Activated T-helper 2 cell treated with anti-CD3 and anti-CD28 coated beads, Interferon-gamma antibody, Interleukin-2, Interleukin-4, amounts not matched to agents 10 μg/mL and 5 μg/mL and 100 μg/mL, durations not matched to agents 14 hours and 24 hours and 36 hours (primary cell): Measurements from ENCODE around the gene C2. TPM values are rescaled to one million over a fixed set of nuclear protein-coding genes. Genes with fewer than 3 reads are reported as not detected.
A peak's percentile ranks its signal among the peaks of the same experiment; 100 is the strongest.
"Not testable (repeated sequence)": the region's sequence is repeated elsewhere in the genome, so short reads cannot be mapped to it uniquely, and the experiment has no call there.

Source experiments
- DNase-seq: peaks from one replicate; pipeline ENCODE4 v3.0.0; 2021; ENCODE audit warnings: low spot score
- H3K27ac Mint-ChIP-seq: one replicate; pipeline ENCODE4 v1.8.0; 2021; ENCODE audit warnings: mixed read lengths
- H3K27me3 Mint-ChIP-seq: one replicate; pipeline ENCODE4 v1.8.0; 2021; ENCODE audit warnings: low read depth, mixed read lengths
- H3K36me3 Mint-ChIP-seq: one replicate; pipeline ENCODE4 v1.8.0; 2021; ENCODE audit warnings: low read depth, mixed read lengths
- H3K4me1 Mint-ChIP-seq: one replicate; pipeline ENCODE4 v1.8.0; 2021; ENCODE audit warnings: low read depth, mixed read lengths
- H3K4me3 Mint-ChIP-seq: one replicate; pipeline ENCODE4 v1.8.0; 2021; ENCODE audit warnings: low read depth, mild to moderate bottlenecking, moderate library complexity, mixed read lengths
- H3K9me3 Mint-ChIP-seq: one replicate; pipeline ENCODE4 v1.8.0; 2021; ENCODE audit warnings: mixed read lengths
- intact Hi-C: fragments of 100-400 bp; cut with micrococcal nuclease; formaldehyde crosslinking; loops from one replicate; pipeline ENCODE4 v1.15.1; 2023
- total RNA-seq: library from RNA; stranded (reverse); gene quantifications from 2 replicates; pipeline ENCODE4 v1.2.3, GENCODE V29; 2022

C2 gene
- total RNA-seq, 1 donor from 2014 or later = 1.1 TPM

GRCh38 chr6:31901415-31901952 lies 26.0 kb upstream of the C2 start:
- Mint-ChIP-seq H3K4me3 (peak overlapping the region; percentile 66), H3K4me1 (peaks cover 22% of the 10 kb centered on the region), H3K36me3 (peaks cover 15% of the 10 kb centered on the region), H3K27ac (no peak overlapping the region), H3K9me3 (no peaks in the 10 kb centered on the region), H3K27me3 (no peaks in the 10 kb centered on the region)
- peak; percentile 39 for DNase-seq
- intact Hi-C loops = no loop called here

GRCh38 chr6:31901953-31902643 lies 25.4 kb upstream of the C2 start, which contains the start of gene ZBTB12:
Gene ZBTB12, minus strand, starts transcription at chr6:31902086. Its CDS starts 781 bp downstream, at chr6:31901305.
- Mint-ChIP-seq H3K27ac (peak within 1 kb of the TSS; percentile 85), H3K4me1 (peaks cover 21% of the 10 kb centered on the region)

GRCh38 chr6:31903957-31904356 lies 23.6 kb upstream of the C2 start:
- H3K9me3 Mint-ChIP-seq = no peaks in the 10 kb centered on the region
- intact Hi-C loops = no loop called here
- peaks cover 9% of the 10 kb centered on the region for H3K36me3 Mint-ChIP-seq
- no peak for DNase-seq
- H3K4me1 Mint-ChIP-seq = peaks cover 22% of the 10 kb centered on the region
- no peaks in the 10 kb centered on the region for H3K27me3 Mint-ChIP-seq
- no peak overlapping the region for H3K27ac Mint-ChIP-seq
- no peak overlapping the region for H3K4me3 Mint-ChIP-seq

More at GRCh38 chr6:31901953-31902643, 25.4 kb upstream of the C2 start, which contains the start of gene ZBTB12:
- H3K36me3 Mint-ChIP-seq = peaks cover 15% of the 10 kb centered on the region
- peak; percentile 85 for DNase-seq
- H3K9me3 Mint-ChIP-seq = no peaks in the 10 kb centered on the region
- intact Hi-C loops = no loop called here
- H3K4me3 Mint-ChIP-seq = peak within 1 kb of the TSS; percentile 75
- no peaks in the 10 kb centered on the region for H3K27me3 Mint-ChIP-seq

GRCh38 chr6:31905041-31905440 lies 22.5 kb upstream of the C2 start:
- no peaks in the 10 kb centered on the region for H3K27me3 Mint-ChIP-seq
- no peaks in the 10 kb centered on the region for H3K9me3 Mint-ChIP-seq
- H3K4me3 Mint-ChIP-seq = no peak overlapping the region
- peaks cover 16% of the 10 kb centered on the region for H3K4me1 Mint-ChIP-seq
- DNase-seq = no peak
- no peaks in the 10 kb centered on the region for H3K36me3 Mint-ChIP-seq
- intact Hi-C loops = no loop called here
- no peak overlapping the region for H3K27ac Mint-ChIP-seq

GRCh38 chr6:31906122-31906521 lies 21.4 kb upstream of the C2 start:
- no peaks in the 10 kb centered on the region for H3K27me3 Mint-ChIP-seq
- DNase-seq = no peak
- intact Hi-C loops = no loop called here
- H3K4me3 Mint-ChIP-seq = no peak overlapping the region
- peaks cover 20% of the 10 kb centered on the region for H3K4me1 Mint-ChIP-seq
- H3K27ac Mint-ChIP-seq = no peak overlapping the region
- H3K36me3 Mint-ChIP-seq = no peaks in the 10 kb centered on the region
- H3K9me3 Mint-ChIP-seq = no peaks in the 10 kb centered on the region

GRCh38 chr6:31906727-31907126 lies 20.8 kb upstream of the C2 start:
- not testable (repeated sequence) for H3K9me3 Mint-ChIP-seq, H3K27ac Mint-ChIP-seq

GRCh38 chr6:31907158-31907813 lies 20.2 kb upstream of the C2 start:
- Mint-ChIP-seq H3K27ac (no peak overlapping the region), H3K27me3 (no peaks in the 10 kb centered on the region), H3K4me1 (peaks cover 20% of the 10 kb centered on the region), H3K4me3 (no peak overlapping the region), H3K36me3 (no peaks in the 10 kb centered on the region), H3K9me3 (no peaks in the 10 kb centered on the region)
- no peak for DNase-seq
- intact Hi-C loops = no loop called here

More at GRCh38 chr6:31906727-31907126, 20.8 kb upstream of the C2 start:
- peaks cover 20% of the 10 kb centered on the region for H3K4me1 Mint-ChIP-seq
- H3K27me3 Mint-ChIP-seq, H3K36me3 Mint-ChIP-seq, H3K4me3 Mint-ChIP-seq, DNase-seq, intact Hi-C loops: not testable (repeated sequence)

- H3K4me1 Mint-ChIP-seq = peaks cover 14% of the 10 kb centered on the region
- H3K4me3 Mint-ChIP-seq, DNase-seq, H3K36me3 Mint-ChIP-seq, H3K9me3 Mint-ChIP-seq, H3K27ac Mint-ChIP-seq, H3K27me3 Mint-ChIP-seq, intact Hi-C loops: not testable (repeated sequence)
Observed at GRCh38 chr6:31908255-31908654, 19.3 kb upstream of the C2 start.

- no peaks in the 10 kb centered on the region for H3K36me3 Mint-ChIP-seq
- no peak overlapping the region for H3K4me3 Mint-ChIP-seq
- no peak for DNase-seq
- intact Hi-C loops = no loop called here
- no peaks in the 10 kb centered on the region for H3K9me3 Mint-ChIP-seq
- H3K27me3 Mint-ChIP-seq = no peaks in the 10 kb centered on the region
- peaks cover 14% of the 10 kb centered on the region for H3K4me1 Mint-ChIP-seq
- H3K27ac Mint-ChIP-seq = peak overlapping the region; percentile 42
Observed at GRCh38 chr6:31908791-31909190, 18.7 kb upstream of the C2 start.

- peaks cover 14% of the 10 kb centered on the region for H3K4me1 Mint-ChIP-seq
- H3K27me3 Mint-ChIP-seq, H3K9me3 Mint-ChIP-seq, DNase-seq, H3K27ac Mint-ChIP-seq, H3K4me3 Mint-ChIP-seq, H3K36me3 Mint-ChIP-seq, intact Hi-C loops: not testable (repeated sequence)
Observed at GRCh38 chr6:31909298-31909697, 18.2 kb upstream of the C2 start.

- Mint-ChIP-seq H3K4me3 (no peak overlapping the region), H3K27ac (no peak overlapping the region), H3K27me3 (no peaks in the 10 kb centered on the region), H3K4me1 (peaks cover 14% of the 10 kb centered on the region), H3K9me3 (no peaks in the 10 kb centered on the region), H3K36me3 (no peaks in the 10 kb centered on the region)
- DNase-seq = no peak
- intact Hi-C loops = no loop called here
Observed at GRCh38 chr6:31911826-31912585, 15.5 kb upstream of the C2 start.

- no peaks in the 10 kb centered on the region for H3K36me3 Mint-ChIP-seq
Observed at GRCh38 chr6:31915351-31915750, 12.2 kb upstream of the C2 start.

More at GRCh38 chr6:31915351-31915750, 12.2 kb upstream of the C2 start:
- intact Hi-C loops = no loop called here
- Mint-ChIP-seq H3K27ac (no peak overlapping the region), H3K4me1 (peaks cover 3% of the 10 kb centered on the region), H3K9me3 (no peaks in the 10 kb centered on the region), H3K4me3 (no peak overlapping the region), H3K27me3 (no peaks in the 10 kb centered on the region)
- no peak for DNase-seq
